ENCODE results near the gene DOP1A.

The DOP1A gene

GRCh38 chr6:83044091-83044768 lies 23.2 kb upstream of the DOP1A start:
- TF ChIP-seq, protein P1, sequence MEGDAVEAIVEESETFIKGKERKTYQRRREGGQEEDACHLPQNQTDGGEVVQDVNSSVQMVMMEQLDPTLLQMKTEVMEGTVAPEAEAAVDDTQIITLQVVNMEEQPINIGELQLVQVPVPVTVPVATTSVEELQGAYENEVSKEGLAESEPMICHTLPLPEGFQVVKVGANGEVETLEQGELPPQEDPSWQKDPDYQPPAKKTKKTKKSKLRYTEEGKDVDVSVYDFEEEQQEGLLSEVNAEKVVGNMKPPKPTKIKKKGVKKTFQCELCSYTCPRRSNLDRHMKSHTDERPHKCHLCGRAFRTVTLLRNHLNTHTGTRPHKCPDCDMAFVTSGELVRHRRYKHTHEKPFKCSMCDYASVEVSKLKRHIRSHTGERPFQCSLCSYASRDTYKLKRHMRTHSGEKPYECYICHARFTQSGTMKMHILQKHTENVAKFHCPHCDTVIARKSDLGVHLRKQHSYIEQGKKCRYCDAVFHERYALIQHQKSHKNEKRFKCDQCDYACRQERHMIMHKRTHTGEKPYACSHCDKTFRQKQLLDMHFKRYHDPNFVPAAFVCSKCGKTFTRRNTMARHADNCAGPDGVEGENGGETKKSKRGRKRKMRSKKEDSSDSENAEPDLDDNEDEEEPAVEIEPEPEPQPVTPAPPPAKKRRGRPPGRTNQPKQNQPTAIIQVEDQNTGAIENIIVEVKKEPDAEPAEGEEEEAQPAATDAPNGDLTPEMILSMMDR (IDR thresholded peaks at IDR 0.05; ENCODE audit: low read depth, low read length) = no peak
- DNase-seq (ENCODE audit: low read depth, low spot score) = no peak
- no peak overlapping the region for H3K4me3 ChIP-seq (ENCODE audit: low read depth, low read length)
- in situ Hi-C loops (cut with HindIII; ENCODE audit: low sequenced_read_pairs) = no loop called here

DNA sequence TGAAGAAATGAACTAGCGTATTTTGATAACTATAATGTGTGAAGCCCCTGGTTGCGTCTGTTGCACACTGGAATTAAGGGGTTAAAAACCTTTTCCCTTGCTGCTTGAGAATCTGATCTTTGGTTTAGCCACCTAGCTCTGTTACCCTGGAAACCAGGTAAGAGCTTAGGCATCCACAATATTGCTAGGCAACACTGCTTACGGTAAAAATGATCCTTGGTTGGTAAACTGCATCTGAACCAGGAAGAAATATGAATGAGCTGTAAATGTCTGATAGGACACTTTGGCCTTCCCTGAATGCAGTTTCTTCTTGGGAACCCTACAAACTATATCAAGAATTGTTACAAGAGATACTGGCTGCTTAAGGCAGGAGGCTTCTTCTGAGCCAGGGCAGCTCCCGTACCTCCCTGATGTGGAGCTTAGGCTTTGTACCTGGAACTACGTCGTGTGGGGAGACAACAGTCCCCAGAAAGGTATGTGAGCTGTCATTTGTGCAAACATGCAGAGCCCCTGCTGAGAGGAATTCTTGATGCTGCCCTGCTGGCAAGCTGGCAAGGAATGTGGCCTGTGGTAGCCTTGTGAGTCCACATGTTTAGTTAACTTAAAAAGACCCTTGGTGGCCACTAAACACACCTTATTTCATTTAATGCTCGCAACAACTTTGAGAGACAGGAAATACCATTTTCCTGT lies 20.3 kb upstream of the DOP1A start:
- in situ Hi-C loops (cut with HindIII; ENCODE audit: low sequenced_read_pairs) = no loop called here
- H3K4me3 ChIP-seq (ENCODE audit: low read depth, low read length) = no peak overlapping the region
- no peak for DNase-seq (ENCODE audit: low read depth, low spot score)
- TF ChIP-seq, protein P1 (IDR thresholded peaks at IDR 0.05; ENCODE audit: low read depth, low read length) = no peak

DNA sequence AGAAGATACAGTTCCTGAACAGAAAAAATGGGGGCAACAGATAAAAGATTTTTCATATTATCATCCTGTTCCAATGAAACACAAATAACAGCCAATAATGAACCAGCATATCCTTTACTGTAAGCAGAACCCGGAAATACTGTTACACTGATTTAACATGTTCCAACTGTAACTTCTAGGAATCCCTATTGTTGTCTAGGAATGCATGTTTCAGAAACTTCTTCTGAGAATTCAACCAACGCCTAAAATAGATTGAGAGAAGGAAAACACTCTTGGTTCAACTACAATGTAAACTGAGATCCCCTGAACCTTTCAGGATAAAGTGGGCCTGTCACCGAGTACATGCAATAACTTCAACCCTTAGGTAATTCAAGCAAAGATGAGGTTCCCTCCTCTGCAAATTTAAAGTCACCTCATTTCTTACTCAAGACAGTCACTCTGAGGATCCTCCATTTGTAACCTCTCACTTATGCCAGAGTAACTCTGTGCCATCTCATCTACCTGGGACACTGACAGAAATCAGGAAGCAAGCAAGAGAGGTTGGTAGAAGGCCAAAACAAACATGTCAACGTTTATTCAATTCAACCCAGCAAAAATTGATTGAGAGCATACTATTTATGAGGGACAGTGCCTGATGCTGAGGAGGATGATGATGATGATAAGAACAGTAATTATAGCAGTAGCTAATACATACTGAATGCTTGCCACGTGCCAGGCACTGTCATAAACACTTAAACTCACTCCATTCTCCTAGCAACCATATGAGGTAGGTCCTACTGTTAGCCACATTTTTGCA lies 15.9 kb upstream of the DOP1A start:
- no peak for DNase-seq (ENCODE audit: low read depth, low spot score)
- no peak overlapping the region for H3K4me3 ChIP-seq (ENCODE audit: low read depth, low read length)
- in situ Hi-C loops (cut with HindIII; ENCODE audit: low sequenced_read_pairs) = no loop called here
- TF ChIP-seq, protein P1 (IDR thresholded peaks at IDR 0.05; ENCODE audit: low read depth, low read length) = no peak

DNA sequence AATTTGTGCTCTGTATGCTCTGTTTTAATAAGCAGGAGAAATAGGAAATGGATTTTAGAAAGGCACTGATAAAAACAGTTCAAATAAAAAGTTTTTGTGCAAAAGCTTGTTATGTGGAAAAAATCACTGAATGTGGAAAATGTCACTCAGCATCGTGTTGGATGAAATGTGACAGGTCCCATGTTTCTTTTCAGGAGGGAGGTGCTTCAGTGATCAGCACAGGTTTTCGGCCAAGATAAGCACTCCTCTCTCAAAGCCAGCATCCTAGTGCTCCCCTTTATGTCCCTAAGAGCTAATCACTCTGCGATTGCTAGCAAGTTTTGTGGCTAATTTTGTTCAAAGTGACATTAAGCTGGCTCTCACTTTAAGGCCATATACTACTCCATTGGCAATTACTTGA lies 13.8 kb upstream of the DOP1A start:
- in situ Hi-C loops (cut with HindIII; ENCODE audit: low sequenced_read_pairs) = no loop called here
- TF ChIP-seq, protein P1 (IDR thresholded peaks at IDR 0.05; ENCODE audit: low read depth, low read length) = no peak
- H3K4me3 ChIP-seq (ENCODE audit: low read depth, low read length) = no peak overlapping the region
- no peak for DNase-seq (ENCODE audit: low read depth, low spot score)

GRCh38 chr6:83055366-83055964 lies 12.0 kb upstream of the DOP1A start:
- H3K4me3 ChIP-seq (ENCODE audit: low read depth, low read length) = no peak overlapping the region
- in situ Hi-C loops (cut with HindIII; ENCODE audit: low sequenced_read_pairs) = no loop called here
- TF ChIP-seq, protein P1 (IDR thresholded peaks at IDR 0.05; ENCODE audit: low read depth, low read length) = peak; percentile 79
- peak; percentile 56 for DNase-seq (ENCODE audit: low read depth, low spot score)

GRCh38 chr6:83057705-83058321 lies 9.7 kb upstream of the DOP1A start:
- in situ Hi-C loops (cut with HindIII; ENCODE audit: low sequenced_read_pairs) = no loop called here
- no peak overlapping the region for H3K4me3 ChIP-seq (ENCODE audit: low read depth, low read length)
- TF ChIP-seq, protein P1 (IDR thresholded peaks at IDR 0.05; ENCODE audit: low read depth, low read length) = peak; percentile 88
- peak; percentile 51 for DNase-seq (ENCODE audit: low read depth, low spot score)
